MM.1S (cell line): ENCODE measurements around the gene LOXL4.

ENCODE experiments used
- CTCF ChIP-seq: fragments of 300-600 bp; sonication (generic); IDR thresholded peaks from 2 replicates; pipeline ENCODE4 v1.5.1; 2016; ENCODE audit warnings: antibody characterized with exemption, low read length, mixed read lengths
- EZH2 ChIP-seq: fragments of 300-600 bp; sonication (generic); optimal IDR thresholded peaks from 2 replicates; pipeline ENCODE3; 2017; ENCODE audit warnings: low read depth, mild to moderate bottlenecking, antibody characterized with exemption, low read length, mixed read lengths

- TF ChIP-seq CTCF, result no peak
- TF ChIP-seq EZH2, result no peak
Measured at GRCh38 chr10:98273057-98273850, 5.3 kb upstream of the LOXL4 start.
